ENCODE measurements around the gene ASTN2. TPM values are rescaled to one million over a fixed set of nuclear protein-coding genes. Genes with fewer than 3 reads are reported as not detected.

Gene ASTN2
- total RNA-seq, 1 experiment from 2014 or later = 4.8 TPM

DNA sequence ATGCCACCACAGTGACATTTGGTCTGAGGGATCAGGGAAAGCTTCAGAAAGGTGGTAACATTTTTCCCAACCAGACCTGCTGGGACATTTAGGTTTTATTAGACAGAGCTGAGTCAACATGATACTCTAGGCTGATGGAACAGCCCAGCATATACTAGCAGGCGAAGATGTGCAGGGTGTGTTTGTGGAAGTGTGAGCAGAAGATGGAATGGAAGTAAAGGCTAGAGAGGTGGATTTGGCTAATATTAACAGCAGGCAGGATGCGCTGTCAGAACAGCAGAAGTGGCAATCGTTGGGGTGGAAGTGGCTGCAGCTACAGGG, 340.6 kb downstream of the ASTN2 start:
- DNase-seq (ENCODE audit: low read depth, low spot score) (no peak), ATAC-seq (no peak)
- no peaks in the 10 kb centered on the region for H3K79me2 ChIP-seq (ENCODE audit: insufficient read depth, low read length)
- no peak overlapping the region for H3K4me3 ChIP-seq (replicated peaks in 1 of 2; ENCODE audit: low read depth in 1 of 2, low read length in 2 of 2)
- ChIA-PET RAD21 (ENCODE audit: low non-redundant PET in 1 of 2, low total read pairs in 2 of 2, uncharacterized antibody in 2 of 2, unreplicated experiment in 2 of 2) (no interaction called here), CTCF (no interaction called here), POLR2A (no interaction called here)
- H3K36me3 ChIP-seq (ENCODE audit: control insufficient read depth in 1 of 2, insufficient read depth in 2 of 2, low read length in 2 of 2) = no peaks in the 10 kb centered on the region
- no peaks in the 10 kb centered on the region for H4K20me1 ChIP-seq (ENCODE audit: insufficient read depth)
- no TSS peak for BruUV-seq (replicated peaks)
- no peaks in the 10 kb centered on the region for H3K9me3 ChIP-seq (ENCODE audit: control insufficient read depth in 1 of 2, insufficient read depth in 1 of 2, low read depth in 1 of 2, low read length in 2 of 2)
- H3K9me2 ChIP-seq (ENCODE audit: insufficient read depth) = no peaks in the 10 kb centered on the region
- intact Hi-C loops (cut with micrococcal nuclease) = no loop called here
- no peaks in the 10 kb centered on the region for H3K27me3 ChIP-seq (ENCODE audit: insufficient read depth, low read length)
- H2AFZ ChIP-seq (ENCODE audit: low read depth, low read length, poor library complexity, severe bottlenecking) = no peak overlapping the region
- no peak overlapping the region for H3K27ac ChIP-seq (ENCODE audit: low read depth, low read length)
- no peak overlapping the region for H3K9ac ChIP-seq (ENCODE audit: low read length)
- H3K4me1 ChIP-seq (ENCODE audit: control insufficient read depth in 1 of 2, insufficient read depth in 2 of 2, low read length in 2 of 2) = no peaks in the 10 kb centered on the region
- H3K4me2 ChIP-seq (ENCODE audit: low read length) = no peak overlapping the region
- TF ChIP-seq SRF (IDR thresholded peaks at IDR 0.05; ENCODE audit: low read depth) (no peak), ZNF274 (IDR thresholded peaks at IDR 0.05; ENCODE audit: low read depth, low read length) (no peak), SIN3A (IDR thresholded peaks at IDR 0.05; ENCODE audit: low read depth) (no peak), CBX3 (IDR thresholded peaks at IDR 0.05; ENCODE audit: low read depth) (no peak), JUND (IDR thresholded peaks at IDR 0.05) (no peak), ELF1 (IDR thresholded peaks at IDR 0.05; ENCODE audit: borderline replicate concordance, low read depth) (no peak), SP1 (IDR thresholded peaks at IDR 0.05; ENCODE audit: low read depth) (no peak), POLR2A (IDR thresholded peaks at IDR 0.05; ENCODE audit: borderline replicate concordance, extremely low read depth, insufficient read depth, insufficient read length) (no peak), CEBPB (IDR thresholded peaks at IDR 0.05; ENCODE audit: low read depth) (no peak), ZFX (IDR thresholded peaks at IDR 0.05) (no peak)
- TF ChIP-seq, protein P1, sequence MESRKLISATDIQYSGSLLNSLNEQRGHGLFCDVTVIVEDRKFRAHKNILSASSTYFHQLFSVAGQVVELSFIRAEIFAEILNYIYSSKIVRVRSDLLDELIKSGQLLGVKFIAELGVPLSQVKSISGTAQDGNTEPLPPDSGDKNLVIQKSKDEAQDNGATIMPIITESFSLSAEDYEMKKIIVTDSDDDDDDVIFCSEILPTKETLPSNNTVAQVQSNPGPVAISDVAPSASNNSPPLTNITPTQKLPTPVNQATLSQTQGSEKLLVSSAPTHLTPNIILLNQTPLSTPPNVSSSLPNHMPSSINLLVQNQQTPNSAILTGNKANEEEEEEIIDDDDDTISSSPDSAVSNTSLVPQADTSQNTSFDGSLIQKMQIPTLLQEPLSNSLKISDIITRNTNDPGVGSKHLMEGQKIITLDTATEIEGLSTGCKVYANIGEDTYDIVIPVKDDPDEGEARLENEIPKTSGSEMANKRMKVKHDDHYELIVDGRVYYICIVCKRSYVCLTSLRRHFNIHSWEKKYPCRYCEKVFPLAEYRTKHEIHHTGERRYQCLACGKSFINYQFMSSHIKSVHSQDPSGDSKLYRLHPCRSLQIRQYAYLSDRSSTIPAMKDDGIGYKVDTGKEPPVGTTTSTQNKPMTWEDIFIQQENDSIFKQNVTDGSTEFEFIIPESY (IDR thresholded peaks at IDR 0.05; ENCODE audit: extremely low read depth, insufficient replicate concordance, low read length) = no peak
- TF ChIP-seq, protein P2, sequence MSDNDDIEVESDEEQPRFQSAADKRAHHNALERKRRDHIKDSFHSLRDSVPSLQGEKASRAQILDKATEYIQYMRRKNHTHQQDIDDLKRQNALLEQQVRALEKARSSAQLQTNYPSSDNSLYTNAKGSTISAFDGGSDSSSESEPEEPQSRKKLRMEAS (IDR thresholded peaks at IDR 0.05) = no peak
